Measurements from ENCODE around the gene TRIP11. TPM values are rescaled to one million over a fixed set of nuclear protein-coding genes. Genes with fewer than 3 reads are reported as not detected.

TRIP11 gene
- total RNA-seq, 1 experiment from 2014 or later = 43.4 TPM

DNA sequence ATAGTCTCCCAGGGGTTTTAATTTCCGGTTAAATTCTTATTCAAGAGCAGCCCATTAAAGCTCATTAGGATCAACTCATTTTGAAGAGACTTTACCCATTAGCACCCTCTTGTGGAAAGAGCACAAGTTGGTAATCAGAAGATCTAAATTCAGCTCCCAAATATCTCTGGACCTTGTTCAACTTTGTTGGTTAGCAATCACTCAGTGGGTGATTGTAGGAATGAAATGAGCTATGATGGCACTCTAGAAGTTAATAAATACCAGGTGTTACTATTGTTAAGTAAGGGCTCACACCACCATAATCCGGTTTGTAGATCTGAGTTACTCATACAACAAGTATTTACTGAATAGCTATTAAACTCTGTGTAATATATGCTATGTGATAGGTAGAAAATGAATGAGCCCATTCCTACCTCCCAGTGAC is 42.9 kb downstream of the TRIP11 start:
- BruUV-seq (replicated peaks) = no TSS peak
- TF ChIP-seq, protein P1, sequence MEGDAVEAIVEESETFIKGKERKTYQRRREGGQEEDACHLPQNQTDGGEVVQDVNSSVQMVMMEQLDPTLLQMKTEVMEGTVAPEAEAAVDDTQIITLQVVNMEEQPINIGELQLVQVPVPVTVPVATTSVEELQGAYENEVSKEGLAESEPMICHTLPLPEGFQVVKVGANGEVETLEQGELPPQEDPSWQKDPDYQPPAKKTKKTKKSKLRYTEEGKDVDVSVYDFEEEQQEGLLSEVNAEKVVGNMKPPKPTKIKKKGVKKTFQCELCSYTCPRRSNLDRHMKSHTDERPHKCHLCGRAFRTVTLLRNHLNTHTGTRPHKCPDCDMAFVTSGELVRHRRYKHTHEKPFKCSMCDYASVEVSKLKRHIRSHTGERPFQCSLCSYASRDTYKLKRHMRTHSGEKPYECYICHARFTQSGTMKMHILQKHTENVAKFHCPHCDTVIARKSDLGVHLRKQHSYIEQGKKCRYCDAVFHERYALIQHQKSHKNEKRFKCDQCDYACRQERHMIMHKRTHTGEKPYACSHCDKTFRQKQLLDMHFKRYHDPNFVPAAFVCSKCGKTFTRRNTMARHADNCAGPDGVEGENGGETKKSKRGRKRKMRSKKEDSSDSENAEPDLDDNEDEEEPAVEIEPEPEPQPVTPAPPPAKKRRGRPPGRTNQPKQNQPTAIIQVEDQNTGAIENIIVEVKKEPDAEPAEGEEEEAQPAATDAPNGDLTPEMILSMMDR (IDR thresholded peaks at IDR 0.05; ENCODE audit: insufficient read depth in 1 of 2, low read depth in 1 of 2, low read length in 1 of 2, severe bottlenecking in 1 of 2, unreplicated experiment in 1 of 2) = peak; percentile 42 to 56
- no peaks in the 10 kb centered on the region for H3K9me3 ChIP-seq
- ChIA-PET CTCF (interaction anchor here (0.5 to 1.4 kb wide), 13 partner anchors 9 to 347 kb away, joined by 3 to 11 read pairs (median 4); partner anchors contain the start of gene ATXN3), POLR2A (no interaction called here)
- DNase-seq = peak in 1 of 2 experiments; percentile 36
- intact Hi-C loops (cut with micrococcal nuclease; ENCODE audit: unreplicated experiment) = loop anchor here (1.0 kb wide), 1 partner anchor 347 kb away; no protein-coding TSS in a partner anchor
- no peaks in the 10 kb centered on the region for H3K36me3 ChIP-seq (ENCODE audit: control insufficient read depth, insufficient read depth, low read length)
- no peaks in the 10 kb centered on the region for H3K27me3 ChIP-seq (replicated peaks; ENCODE audit: control insufficient read depth, insufficient read depth, low read length)
- Mint-ChIP-seq H3K4me1 (ENCODE audit: low read depth, unreplicated experiment) (peaks cover 7% of the 10 kb centered on the region), H3K9me3 (ENCODE audit: unreplicated experiment) (no peaks in the 10 kb centered on the region), H3K4me3 (ENCODE audit: unreplicated experiment) (no peak overlapping the region), H3K27me3 (ENCODE audit: insufficient read depth, unreplicated experiment) (no peaks in the 10 kb centered on the region), H3K36me3 (ENCODE audit: insufficient read depth, unreplicated experiment) (peaks cover 62% of the 10 kb centered on the region), H3K27ac (ENCODE audit: unreplicated experiment) (no peak overlapping the region)
- no peak overlapping the region for H3K4me3 ChIP-seq (ENCODE audit: low read depth, low read length)
- H3K4me1 ChIP-seq = no peaks in the 10 kb centered on the region

DNA sequence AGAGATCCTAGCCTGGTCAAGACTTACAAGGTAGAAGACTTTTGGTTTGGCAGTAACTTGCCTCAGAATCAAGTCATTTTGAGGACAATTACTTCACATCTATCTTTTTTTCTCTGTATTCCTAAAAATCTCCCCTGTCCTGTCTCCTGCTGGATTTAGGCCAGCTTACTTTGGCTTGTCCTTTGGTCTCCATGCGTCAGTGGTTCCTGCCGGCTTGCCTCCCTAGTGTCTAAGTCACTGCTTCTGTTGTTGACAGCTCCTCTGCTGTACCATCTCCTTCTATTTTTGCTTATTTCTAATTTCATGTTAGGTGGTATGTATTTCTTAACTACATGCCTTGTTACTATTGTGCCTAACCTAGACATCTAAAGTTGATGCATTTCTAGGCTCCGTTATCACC is 52.7 kb downstream of the TRIP11 start:
- DNase-seq = no peak
- Histone ChIP-seq H3K4me3 (ENCODE audit: low read depth, low read length) (no peak overlapping the region), H3K9me3 (no peaks in the 10 kb centered on the region), H3K27me3 (replicated peaks; ENCODE audit: control insufficient read depth, insufficient read depth, low read length) (no peaks in the 10 kb centered on the region), H3K4me1 (no peaks in the 10 kb centered on the region), H3K36me3 (ENCODE audit: control insufficient read depth, insufficient read depth, low read length) (peaks cover 2% of the 10 kb centered on the region; the same call in 1 of the 2 replicates)
- H3K4me1 Mint-ChIP-seq (ENCODE audit: low read depth, unreplicated experiment) = no peaks in the 10 kb centered on the region
- POLR2A ChIA-PET = no interaction called here
- CTCF ChIA-PET = no interaction called here
- no peaks in the 10 kb centered on the region for H3K9me3 Mint-ChIP-seq (ENCODE audit: unreplicated experiment)
- H3K36me3 Mint-ChIP-seq (ENCODE audit: insufficient read depth, unreplicated experiment) = peaks cover 41% of the 10 kb centered on the region
- intact Hi-C loops (cut with micrococcal nuclease; ENCODE audit: unreplicated experiment) = no loop called here
- no peak overlapping the region for H3K4me3 Mint-ChIP-seq (ENCODE audit: unreplicated experiment)
- H3K27me3 Mint-ChIP-seq (ENCODE audit: insufficient read depth, unreplicated experiment) = no peaks in the 10 kb centered on the region
- TF ChIP-seq, protein P1 (IDR thresholded peaks at IDR 0.05; ENCODE audit: insufficient read depth in 1 of 2, low read depth in 1 of 2, low read length in 1 of 2, severe bottlenecking in 1 of 2, unreplicated experiment in 1 of 2) = no peak
- H3K27ac Mint-ChIP-seq (ENCODE audit: unreplicated experiment) = no peak overlapping the region
- no TSS peak for BruUV-seq (replicated peaks)

GRCh38 chr14:91985521-91986255 is 54.2 kb downstream of the TRIP11 start:
- H3K36me3 ChIP-seq (ENCODE audit: control insufficient read depth, insufficient read depth, low read length) = no peaks in the 10 kb centered on the region
- Mint-ChIP-seq H3K4me3 (ENCODE audit: unreplicated experiment) (no peak overlapping the region), H3K9me3 (ENCODE audit: unreplicated experiment) (no peaks in the 10 kb centered on the region), H3K36me3 (ENCODE audit: insufficient read depth, unreplicated experiment) (peaks cover 35% of the 10 kb centered on the region), H3K27me3 (ENCODE audit: insufficient read depth, unreplicated experiment) (no peaks in the 10 kb centered on the region), H3K27ac (ENCODE audit: unreplicated experiment) (no peak overlapping the region), H3K4me1 (ENCODE audit: low read depth, unreplicated experiment) (no peaks in the 10 kb centered on the region)
- intact Hi-C loops (cut with micrococcal nuclease; ENCODE audit: unreplicated experiment) = no loop called here
- TF ChIP-seq, protein P1 (IDR thresholded peaks at IDR 0.05; ENCODE audit: insufficient read depth in 1 of 2, low read depth in 1 of 2, low read length in 1 of 2, severe bottlenecking in 1 of 2, unreplicated experiment in 1 of 2) = no peak
- no peaks in the 10 kb centered on the region for H3K27me3 ChIP-seq (replicated peaks; ENCODE audit: control insufficient read depth, insufficient read depth, low read length)
- DNase-seq = no peak
- no peaks in the 10 kb centered on the region for H3K4me1 ChIP-seq
- H3K4me3 ChIP-seq (ENCODE audit: low read depth, low read length) = no peak overlapping the region
- ChIA-PET CTCF (no interaction called here), POLR2A (no interaction called here)
- H3K9me3 ChIP-seq = no peaks in the 10 kb centered on the region
- BruUV-seq (replicated peaks) = no TSS peak
